HepG2 (cell line): ENCODE results near the gene CEP20. TPM values are rescaled to one million over a fixed set of nuclear protein-coding genes. Genes with fewer than 3 reads are reported as not detected.

Source experiments
- CTCF ChIP-seq: sonication (generic); formaldehyde crosslinking; IDR thresholded peaks from 2 replicates; pipeline ENCODE4 v1.5.0; 2020; ENCODE audit warnings: mild to moderate bottlenecking, missing genetic modification reagents, moderate library complexity
- ELF1 ChIP-seq: sonication (generic); formaldehyde crosslinking; IDR thresholded peaks from 2 replicates; pipeline ENCODE4 v1.4.0; 2020; ENCODE audit warnings: missing genetic modification reagents
- MIER2 ChIP-seq: IDR thresholded peaks from 2 replicates; pipeline ENCODE4 v1.6.1; 2016; ENCODE audit warnings: missing biosample characterization, missing genetic modification reagents
- MLXIP ChIP-seq: sonication (generic); formaldehyde crosslinking; IDR thresholded peaks from 2 replicates; pipeline ENCODE4 v1.9.0; 2021; ENCODE audit warnings: missing genetic modification reagents, borderline replicate concordance
- MTA3 ChIP-seq: sonication (generic); formaldehyde crosslinking; IDR thresholded peaks from 2 replicates; pipeline ENCODE4 v1.4.0; 2020; ENCODE audit warnings: missing genetic modification reagents
- PLSCR1 ChIP-seq: sonication (generic); formaldehyde crosslinking; IDR thresholded peaks from 2 replicates; pipeline ENCODE4 v1.5.0; 2020; ENCODE audit warnings: missing genetic modification reagents, mild to moderate bottlenecking, borderline replicate concordance
- TEAD3 ChIP-seq: optimal IDR thresholded peaks from 2 replicates; pipeline ENCODE3; 2016; ENCODE audit warnings: borderline replicate concordance
- ZNF234 ChIP-seq: sonication (generic); formaldehyde crosslinking; conservative IDR thresholded peaks from 2 replicates; pipeline ENCODE4 v1.5.1; 2020; ENCODE audit warnings: mild to moderate bottlenecking, missing genetic modification reagents
- ZNF253 ChIP-seq: sonication (generic); formaldehyde crosslinking; IDR thresholded peaks from 2 replicates; pipeline ENCODE4 v1.8.0; 2022; ENCODE audit warnings: mild to moderate bottlenecking, missing genetic modification reagents, borderline replicate concordance
- ZNF496 ChIP-seq: sonication (generic); formaldehyde crosslinking; IDR thresholded peaks from 2 replicates; pipeline ENCODE4 v1.8.1; 2023; ENCODE audit warnings: mild to moderate bottlenecking, moderate library complexity, missing genetic modification reagents; ENCODE audit not compliant: insufficient replicate concordance
- ZNF562 ChIP-seq: sonication (generic); formaldehyde crosslinking; IDR thresholded peaks from 2 replicates; pipeline ENCODE4 v1.8.0; 2022; ENCODE audit warnings: missing genetic modification reagents, borderline replicate concordance
- ZNF790 ChIP-seq: sonication (generic); formaldehyde crosslinking; IDR thresholded peaks from 2 replicates; pipeline ENCODE4 v1.8.0; 2022; ENCODE audit warnings: missing genetic modification reagents, mild to moderate bottlenecking, borderline replicate concordance
- ZNF879 ChIP-seq: sonication (generic); formaldehyde crosslinking; IDR thresholded peaks from 2 replicates; pipeline ENCODE4 v1.8.1; 2023; ENCODE audit warnings: missing genetic modification reagents
- polyA plus RNA-seq, 8 experiments: library from polyadenylated mRNA; depleted of rRNA in 3 of 8; stranded (reverse) in 7 of 8; unstranded in 1 of 8; fragments of >200 nt; fragmentation: Illumina TruSeq in 4 of 8; extraction: Trizol in 4 of 8; gene quantifications; 2 replicates each; pipeline versions ENCODE4 v1.2.1 to v1.2.3, GENCODE V29; 2011 to 2016; ENCODE audit warnings: low read depth in 4 of 8, missing spikeins in 1 of 8, mixed read lengths in 1 of 8; ENCODE audit not compliant: insufficient read depth in 1 of 8
- total RNA-seq, 5 experiments: library from RNA; depleted of rRNA; stranded (reverse); fragments of >200 nt; fragmentation: Illumina TruSeq; extraction: Trizol; gene quantifications; 2 replicates each; pipeline ENCODE4 v1.2.3, GENCODE V29; 2016; ENCODE audit warnings: low read depth in 1 of 5
- TF ChIP-seq, protein P1 (sequence below): sonication (generic); formaldehyde crosslinking; IDR thresholded peaks from 2 replicates; pipeline ENCODE4 v1.9.0; 2021; ENCODE audit warnings: missing genetic modification reagents, borderline replicate concordance
- TF ChIP-seq, protein P2 (sequence below): sonication (generic); formaldehyde crosslinking; IDR thresholded peaks from 2 replicates; pipeline ENCODE4 v1.4.0; 2020; ENCODE audit warnings: missing genetic modification reagents
- TF ChIP-seq, protein P3 (sequence below): sonication (generic); formaldehyde crosslinking; IDR thresholded peaks from 2 replicates; pipeline ENCODE4 v1.5.0; 2020; ENCODE audit warnings: missing genetic modification reagents

CEP20 gene
- total and polyA plus RNA-seq, 2 of the 13 experiments (the other 11 are each of a cell fraction or from before 2014, with no cell fraction given), result 53.0 to 54.1 TPM

DNA sequence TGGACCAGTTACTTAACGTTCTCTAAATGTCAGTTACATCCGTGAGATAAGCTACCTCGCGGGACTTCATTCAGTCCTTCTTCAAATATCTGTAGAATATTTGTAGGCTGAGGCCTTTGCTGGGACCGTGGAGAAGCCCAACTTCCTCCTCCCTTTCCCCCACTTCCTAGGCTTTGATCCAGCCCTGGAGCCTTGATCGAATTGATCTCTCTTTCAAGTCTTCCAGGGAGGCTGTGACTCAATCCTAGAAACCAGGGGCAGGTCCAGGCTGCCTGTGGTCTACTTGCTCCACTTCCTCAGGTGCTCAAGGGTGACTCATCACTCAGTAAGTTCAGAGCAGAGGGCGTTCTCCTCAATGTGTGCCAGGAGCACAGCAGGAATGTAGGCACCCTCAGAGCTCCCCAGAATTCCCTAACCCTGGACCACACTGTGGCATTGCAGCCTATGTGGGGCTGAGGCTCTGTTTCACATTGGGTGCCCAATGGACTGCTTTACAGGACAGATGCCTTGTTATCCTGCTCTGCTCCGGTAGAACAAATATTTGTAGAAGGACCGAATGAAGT is 11.2 kb upstream of the CEP20 start (continued):
- TF ChIP-seq, protein P1, sequence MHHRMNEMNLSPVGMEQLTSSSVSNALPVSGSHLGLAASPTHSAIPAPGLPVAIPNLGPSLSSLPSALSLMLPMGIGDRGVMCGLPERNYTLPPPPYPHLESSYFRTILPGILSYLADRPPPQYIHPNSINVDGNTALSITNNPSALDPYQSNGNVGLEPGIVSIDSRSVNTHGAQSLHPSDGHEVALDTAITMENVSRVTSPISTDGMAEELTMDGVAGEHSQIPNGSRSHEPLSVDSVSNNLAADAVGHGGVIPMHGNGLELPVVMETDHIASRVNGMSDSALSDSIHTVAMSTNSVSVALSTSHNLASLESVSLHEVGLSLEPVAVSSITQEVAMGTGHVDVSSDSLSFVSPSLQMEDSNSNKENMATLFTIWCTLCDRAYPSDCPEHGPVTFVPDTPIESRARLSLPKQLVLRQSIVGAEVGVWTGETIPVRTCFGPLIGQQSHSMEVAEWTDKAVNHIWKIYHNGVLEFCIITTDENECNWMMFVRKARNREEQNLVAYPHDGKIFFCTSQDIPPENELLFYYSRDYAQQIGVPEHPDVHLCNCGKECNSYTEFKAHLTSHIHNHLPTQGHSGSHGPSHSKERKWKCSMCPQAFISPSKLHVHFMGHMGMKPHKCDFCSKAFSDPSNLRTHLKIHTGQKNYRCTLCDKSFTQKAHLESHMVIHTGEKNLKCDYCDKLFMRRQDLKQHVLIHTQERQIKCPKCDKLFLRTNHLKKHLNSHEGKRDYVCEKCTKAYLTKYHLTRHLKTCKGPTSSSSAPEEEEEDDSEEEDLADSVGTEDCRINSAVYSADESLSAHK (CRISPR knock-in tag), result no peak
- TF ChIP-seq, protein P2, sequence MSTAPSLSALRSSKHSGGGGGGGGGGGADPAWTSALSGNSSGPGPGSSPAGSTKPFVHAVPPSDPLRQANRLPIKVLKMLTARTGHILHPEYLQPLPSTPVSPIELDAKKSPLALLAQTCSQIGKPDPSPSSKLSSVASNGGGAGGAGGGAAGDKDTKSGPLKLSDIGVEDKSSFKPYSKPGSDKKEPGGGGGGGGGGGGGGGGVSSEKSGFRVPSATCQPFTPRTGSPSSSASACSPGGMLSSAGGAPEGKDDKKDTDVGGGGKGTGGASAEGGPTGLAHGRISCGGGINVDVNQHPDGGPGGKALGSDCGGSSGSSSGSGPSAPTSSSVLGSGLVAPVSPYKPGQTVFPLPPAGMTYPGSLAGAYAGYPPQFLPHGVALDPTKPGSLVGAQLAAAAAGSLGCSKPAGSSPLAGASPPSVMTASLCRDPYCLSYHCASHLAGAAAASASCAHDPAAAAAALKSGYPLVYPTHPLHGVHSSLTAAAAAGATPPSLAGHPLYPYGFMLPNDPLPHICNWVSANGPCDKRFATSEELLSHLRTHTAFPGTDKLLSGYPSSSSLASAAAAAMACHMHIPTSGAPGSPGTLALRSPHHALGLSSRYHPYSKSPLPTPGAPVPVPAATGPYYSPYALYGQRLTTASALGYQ, result no peak
- TF ChIP-seq MLXIP (CRISPR knock-in tag) (no peak), CTCF (0 out of 2 replicates have a peak, but pooled peaks have one; percentile 4), ELF1 (CRISPR knock-in tag) (0 out of 2 replicates have a peak, but pooled peaks have one; percentile 22), ZNF234 (CRISPR knock-in tag) (no peak), MTA3 (CRISPR knock-in tag) (no peak), TEAD3 (peak; percentile 91), ZNF790 (CRISPR knock-in tag) (no peak), ZNF879 (CRISPR knock-in tag) (no peak), MIER2 (CRISPR knock-in tag) (no peak), PLSCR1 (CRISPR knock-in tag) (no peak), ZNF562 (CRISPR knock-in tag) (no peak), ZNF253 (no peak), ZNF496 (CRISPR knock-in tag) (no peak)
- TF ChIP-seq, protein P3, sequence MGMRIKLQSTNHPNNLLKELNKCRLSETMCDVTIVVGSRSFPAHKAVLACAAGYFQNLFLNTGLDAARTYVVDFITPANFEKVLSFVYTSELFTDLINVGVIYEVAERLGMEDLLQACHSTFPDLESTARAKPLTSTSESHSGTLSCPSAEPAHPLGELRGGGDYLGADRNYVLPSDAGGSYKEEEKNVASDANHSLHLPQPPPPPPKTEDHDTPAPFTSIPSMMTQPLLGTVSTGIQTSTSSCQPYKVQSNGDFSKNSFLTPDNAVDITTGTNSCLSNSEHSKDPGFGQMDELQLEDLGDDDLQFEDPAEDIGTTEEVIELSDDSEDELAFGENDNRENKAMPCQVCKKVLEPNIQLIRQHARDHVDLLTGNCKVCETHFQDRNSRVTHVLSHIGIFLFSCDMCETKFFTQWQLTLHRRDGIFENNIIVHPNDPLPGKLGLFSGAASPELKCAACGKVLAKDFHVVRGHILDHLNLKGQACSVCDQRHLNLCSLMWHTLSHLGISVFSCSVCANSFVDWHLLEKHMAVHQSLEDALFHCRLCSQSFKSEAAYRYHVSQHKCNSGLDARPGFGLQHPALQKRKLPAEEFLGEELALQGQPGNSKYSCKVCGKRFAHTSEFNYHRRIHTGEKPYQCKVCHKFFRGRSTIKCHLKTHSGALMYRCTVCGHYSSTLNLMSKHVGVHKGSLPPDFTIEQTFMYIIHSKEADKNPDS (CRISPR knock-in tag), result no peak
